Endothelial cell of umbilical vein (primary cell): ENCODE data around the gene EVI5. TPM values are rescaled to one million over a fixed set of nuclear protein-coding genes. Genes with fewer than 3 reads are reported as not detected.

Experiments
- BruUV-seq: library from RNA; stranded (reverse); fragments of 400-500 nt; replicated peaks from 2 replicates; lab custom pipeline; 2021; lab: Mats Ljungman, UMichigan
- CTCF ChIA-PET: fragments of 300-600, 350-600 bp; sonication (Branson Sonifier 250); formaldehyde crosslinking; loops from one replicate; lab custom pipeline; 2021; ENCODE audit warnings: antibody characterized with exemption, inconsistent platforms; lab: Charles Lee
- POLR2A ChIA-PET: fragments of 300-600, 350-600 bp; sonication (Branson Sonifier 250); formaldehyde crosslinking; loops from one replicate; lab custom pipeline; 2021; ENCODE audit warnings: antibody characterized with exemption, inconsistent platforms; lab: Charles Lee
- DNase-seq: peaks from one replicate; pipeline ENCODE4 v3.0.0-alpha.2; 2011; ENCODE audit warnings: low read depth, low spot score
- FAIRE-seq: peaks from 2 replicates; lab custom pipeline; 2011; peaks lifted over from hg19 to GRCh38; lab: Jason Lieb, UNC
- H2AFZ ChIP-seq: 2 replicates; pipeline ENCODE4 v1.6.0; 2012; ENCODE audit warnings: low read depth, low read length, control low read depth, inconsistent platforms
- H3K27ac ChIP-seq: 2 replicates; pipeline ENCODE4 v1.5.1; 2011; ENCODE audit warnings: low read depth, mild to moderate bottlenecking, control low read depth, low read length, moderate library complexity; ENCODE audit not compliant: insufficient read depth
- H3K27me3 ChIP-seq, 2 experiments: 2 replicates each; pipeline versions ENCODE4 v1.6.0 to v1.6.1; 2011; ENCODE audit warnings: low read length in 2 of 2, mixed read lengths in 1 of 2; ENCODE audit not compliant: control insufficient read depth in 2 of 2, insufficient read depth in 2 of 2
- H3K36me3 ChIP-seq, 2 experiments: 2 replicates in 1 of 2; 3 replicates in 1 of 2; pipeline ENCODE4 v1.5.1; 2011; ENCODE audit warnings: low read length in 2 of 2, mild to moderate bottlenecking in 1 of 2, moderate library complexity in 1 of 2; ENCODE audit not compliant: control insufficient read depth in 2 of 2, insufficient read depth in 2 of 2; ENCODE audit errors: extremely low read depth in 1 of 2
- H3K4me1 ChIP-seq: 3 replicates; pipeline ENCODE4 v1.5.1; 2011; ENCODE audit warnings: mild to moderate bottlenecking, low read length; ENCODE audit not compliant: control insufficient read depth, insufficient read depth; ENCODE audit errors: extremely low read depth
- H3K4me2 ChIP-seq: 2 replicates; pipeline ENCODE4 v1.6.1; 2011; ENCODE audit warnings: low read length, control low read depth, mixed read lengths; ENCODE audit not compliant: insufficient read depth
- H3K4me3 ChIP-seq, 3 experiments: fragments of 200-600 bp in 1 of 3; sonication (generic), shearing (Covaris generic) in 1 of 3; replicated peaks in 1 of 3; 2 replicates each; pipeline ENCODE4 v1.5.1; 2011 to 2016; ENCODE audit warnings: control low read depth in 3 of 3, low read length in 3 of 3, mild to moderate bottlenecking in 2 of 3, inconsistent platforms in 1 of 3, low read depth in 1 of 3, moderate library complexity in 1 of 3; ENCODE audit not compliant: insufficient read depth in 1 of 3
- H3K79me2 ChIP-seq: 2 replicates; pipeline ENCODE4 v1.6.0; 2012; ENCODE audit warnings: low read length, inconsistent platforms; ENCODE audit not compliant: control insufficient read depth, insufficient read depth
- H3K9ac ChIP-seq: replicated peaks from 2 replicates; pipeline ENCODE3; 2011; ENCODE audit warnings: low read length, control low read depth; ENCODE audit not compliant: insufficient read depth; ENCODE audit errors: extremely low read depth
- H3K9me1 ChIP-seq: replicated peaks from 3 replicates; pipeline ENCODE4 v1.6.0; 2011; ENCODE audit warnings: mild to moderate bottlenecking, low read length; ENCODE audit not compliant: control insufficient read depth, insufficient read depth; ENCODE audit errors: extremely low read depth
- H3K9me3 ChIP-seq: replicated peaks from 2 replicates; pipeline ENCODE4 v1.5.1; 2012; ENCODE audit warnings: low read length, inconsistent platforms; ENCODE audit not compliant: control insufficient read depth, insufficient read depth
- H4K20me1 ChIP-seq: replicated peaks from 2 replicates; pipeline ENCODE3; 2011; ENCODE audit warnings: mild to moderate bottlenecking, low read length; ENCODE audit not compliant: control insufficient read depth, insufficient read depth; ENCODE audit errors: extremely low read depth
- EZH2 ChIP-seq: IDR thresholded peaks from 2 replicates; pipeline ENCODE4 v1.6.1; 2012; ENCODE audit warnings: borderline replicate concordance, low read depth, mild to moderate bottlenecking, moderate library complexity, low read length, inconsistent platforms; ENCODE audit not compliant: severe bottlenecking
- FOS ChIP-seq: IDR thresholded peaks from 2 replicates; pipeline ENCODE4 v1.6.1; 2011; ENCODE audit warnings: mild to moderate bottlenecking, low read length, moderate library complexity, borderline replicate concordance; ENCODE audit not compliant: insufficient read depth
- GATA2 ChIP-seq: IDR thresholded peaks from 2 replicates; pipeline ENCODE4 v1.7.0; 2011; ENCODE audit warnings: low read depth, mild to moderate bottlenecking, moderate library complexity, mixed read lengths, low read length; ENCODE audit not compliant: insufficient read length, insufficient read depth
- JUN ChIP-seq: IDR thresholded peaks from 2 replicates; pipeline ENCODE4 v1.6.1; 2011; ENCODE audit warnings: borderline replicate concordance, low read depth; ENCODE audit not compliant: insufficient read length, insufficient read depth
- MYC ChIP-seq: IDR thresholded peaks from one replicate; pipeline ENCODE4 v1.6.1; 2011; ENCODE audit warnings: mild to moderate bottlenecking, low read depth, low read length
- POLR2A ChIP-seq: IDR thresholded peaks from 2 replicates; pipeline ENCODE4 v1.6.1; 2012; ENCODE audit warnings: low read depth, mild to moderate bottlenecking, control low read depth, low read length
- POLR2AphosphoS5 ChIP-seq: IDR thresholded peaks from 2 replicates; pipeline ENCODE4 v1.6.1; 2012; ENCODE audit warnings: low read depth, mild to moderate bottlenecking, control low read depth, low read length, moderate library complexity; ENCODE audit not compliant: insufficient read depth
- dilution Hi-C: fragments of 300-500 bp; cut with MboI; formaldehyde crosslinking; loops from one replicate; pipeline ENCODE4 v1.15.0; 2019; ENCODE audit warnings: low sequenced_read_pairs; ENCODE audit not compliant: extremely low pct_ligation_motif_present
- intact Hi-C: fragments of 100-400 bp; cut with micrococcal nuclease; formaldehyde crosslinking; loops from one replicate; pipeline ENCODE4 v1.10.0; 2022
- polyA plus RNA-seq, 4 experiments: library from polyadenylated mRNA; depleted of rRNA in 3 of 4; stranded (reverse) in 3 of 4; unstranded in 1 of 4; fragments of >200 nt; gene quantifications; 2 replicates each; pipeline versions ENCODE4 v1.2.1 to v1.2.3, GENCODE V29; 2011 to 2012; ENCODE audit warnings: missing spikeins in 1 of 4
- total RNA-seq: library from RNA; stranded (reverse); gene quantifications from 2 replicates; pipeline ENCODE4 v1.2.3, GENCODE V29; 2021
- TF ChIP-seq, protein P1 (sequence below), 2 donors: IDR thresholded peaks; 1 replicate in 1 of 2; 2 replicates in 1 of 2; pipeline ENCODE4 v1.5.1; 2011; ENCODE audit warnings: low read length in 2 of 2, mild to moderate bottlenecking in 2 of 2, moderate library complexity in 2 of 2, control low read depth in 1 of 2, inconsistent platforms in 1 of 2, low read depth in 1 of 2; ENCODE audit not compliant: insufficient read depth in 1 of 2; ENCODE audit errors: extremely low read depth in 1 of 2
- TF ChIP-seq, protein P2 (sequence below): IDR thresholded peaks from 2 replicates; pipeline ENCODE4 v1.6.1; 2011; ENCODE audit not compliant: insufficient read depth, insufficient read length

The EVI5 gene
- total and polyA plus RNA-seq, 2 donors (not counting 3 experiments of a cell fraction or from before 2014, with no cell fraction given): 5.0 to 26.2 TPM

DNA sequence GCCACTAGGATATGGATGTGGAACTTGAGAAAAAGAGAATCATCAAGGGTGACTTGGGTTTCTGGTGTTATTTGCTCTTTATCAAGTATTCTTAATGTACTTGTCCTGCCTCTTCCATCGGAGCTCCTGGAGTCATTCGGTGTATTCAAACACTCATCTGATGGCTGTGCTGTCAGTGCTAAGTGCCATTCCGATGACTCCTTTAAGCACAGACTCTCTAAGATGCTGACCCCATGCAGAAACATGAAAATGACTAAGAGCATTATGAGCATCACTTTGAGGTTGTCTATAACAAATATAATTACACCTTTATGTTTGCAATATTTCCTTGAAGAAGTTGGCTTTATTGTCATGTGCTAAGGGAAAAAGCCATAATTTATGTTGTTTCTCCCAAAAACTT is 35.6 kb upstream of the EVI5 start:
- TF ChIP-seq POLR2AphosphoS5 (no peak), JUN (no peak), FOS (no peak), GATA2 (no peak), MYC (no peak), EZH2 (no peak), POLR2A (no peak)
- TF ChIP-seq, protein P1, sequence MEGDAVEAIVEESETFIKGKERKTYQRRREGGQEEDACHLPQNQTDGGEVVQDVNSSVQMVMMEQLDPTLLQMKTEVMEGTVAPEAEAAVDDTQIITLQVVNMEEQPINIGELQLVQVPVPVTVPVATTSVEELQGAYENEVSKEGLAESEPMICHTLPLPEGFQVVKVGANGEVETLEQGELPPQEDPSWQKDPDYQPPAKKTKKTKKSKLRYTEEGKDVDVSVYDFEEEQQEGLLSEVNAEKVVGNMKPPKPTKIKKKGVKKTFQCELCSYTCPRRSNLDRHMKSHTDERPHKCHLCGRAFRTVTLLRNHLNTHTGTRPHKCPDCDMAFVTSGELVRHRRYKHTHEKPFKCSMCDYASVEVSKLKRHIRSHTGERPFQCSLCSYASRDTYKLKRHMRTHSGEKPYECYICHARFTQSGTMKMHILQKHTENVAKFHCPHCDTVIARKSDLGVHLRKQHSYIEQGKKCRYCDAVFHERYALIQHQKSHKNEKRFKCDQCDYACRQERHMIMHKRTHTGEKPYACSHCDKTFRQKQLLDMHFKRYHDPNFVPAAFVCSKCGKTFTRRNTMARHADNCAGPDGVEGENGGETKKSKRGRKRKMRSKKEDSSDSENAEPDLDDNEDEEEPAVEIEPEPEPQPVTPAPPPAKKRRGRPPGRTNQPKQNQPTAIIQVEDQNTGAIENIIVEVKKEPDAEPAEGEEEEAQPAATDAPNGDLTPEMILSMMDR (IDR thresholded peaks at IDR 0.05; ENCODE audit: extremely low read depth in 1 of 2, insufficient read depth in 1 of 2, low read depth in 1 of 2, low read length in 2 of 2): no peak
- TF ChIP-seq, protein P2, sequence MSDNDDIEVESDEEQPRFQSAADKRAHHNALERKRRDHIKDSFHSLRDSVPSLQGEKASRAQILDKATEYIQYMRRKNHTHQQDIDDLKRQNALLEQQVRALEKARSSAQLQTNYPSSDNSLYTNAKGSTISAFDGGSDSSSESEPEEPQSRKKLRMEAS: no peak
- Histone ChIP-seq H4K20me1 (no peaks in the 10 kb centered on the region), H3K4me1 (no peaks in the 10 kb centered on the region), H3K9me3 (no peaks in the 10 kb centered on the region), H3K27ac (no peak overlapping the region), H3K4me3 (no peak overlapping the region), H3K9me1 (no peaks in the 10 kb centered on the region), H3K27me3 (no peaks in the 10 kb centered on the region), H3K36me3 (no peaks in the 10 kb centered on the region), H3K4me2 (no peak overlapping the region), H3K79me2 (no peaks in the 10 kb centered on the region), H2AFZ (no peak overlapping the region), H3K9ac (no peak overlapping the region)
- FAIRE-seq (no peak), DNase-seq (no peak)
- dilution Hi-C loops (no loop called here), intact Hi-C loops (no loop called here)
- POLR2A ChIA-PET: no interaction called here
- BruUV-seq: no TSS peak
- CTCF ChIA-PET: interaction anchor here (2.8 kb wide), 1 partner anchor 73 kb away, joined by 151 read pairs; no protein-coding TSS in a partner anchor
